Fibroblast of skin of left quadriceps (primary cell): Measurements from ENCODE around the gene KIF2C.
"Not testable (repeated sequence)": the region's sequence is repeated elsewhere in the genome, so short reads cannot be mapped to it uniquely, and the experiment has no call there.

Source experiments
- DNase-seq, 2 experiments: peaks; one replicate each; pipeline ENCODE4 v3.0.0-alpha.2; 2013; ENCODE audit warnings: low read depth in 2 of 2

The KIF2C gene

DNA sequence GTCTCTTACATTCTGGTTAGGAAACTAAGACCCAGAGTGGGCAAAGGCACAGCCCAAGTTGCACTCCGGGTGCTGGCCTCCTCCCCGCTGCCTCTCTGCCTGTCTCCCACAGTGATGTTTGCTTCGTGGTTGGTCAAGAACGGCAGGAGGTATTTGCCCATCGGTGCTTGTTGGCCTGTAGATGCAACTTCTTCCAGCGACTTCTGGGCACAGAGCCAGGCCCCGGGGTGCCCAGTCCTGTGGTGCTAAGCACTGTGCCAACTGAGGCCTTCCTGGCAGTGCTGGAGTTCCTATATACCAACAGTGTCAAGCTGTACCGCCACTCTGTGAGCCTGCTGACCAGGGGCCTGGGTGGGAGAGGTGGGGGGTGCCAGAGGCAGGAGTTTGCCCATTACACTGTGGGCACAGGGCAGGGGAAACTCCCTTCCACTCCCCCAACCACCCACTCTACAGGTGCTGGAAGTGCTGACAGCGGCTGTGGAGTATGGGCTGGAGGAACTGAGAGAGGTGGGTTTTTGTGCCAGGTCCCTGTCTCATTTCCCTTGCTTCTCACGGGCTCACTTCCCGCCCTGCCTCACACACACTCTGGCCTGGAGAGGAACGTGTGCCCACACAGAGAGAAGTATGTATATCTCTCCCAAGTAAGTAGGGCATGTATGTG is 70.6 kb downstream of the KIF2C start:
- DNase-seq: no peak

DNA sequence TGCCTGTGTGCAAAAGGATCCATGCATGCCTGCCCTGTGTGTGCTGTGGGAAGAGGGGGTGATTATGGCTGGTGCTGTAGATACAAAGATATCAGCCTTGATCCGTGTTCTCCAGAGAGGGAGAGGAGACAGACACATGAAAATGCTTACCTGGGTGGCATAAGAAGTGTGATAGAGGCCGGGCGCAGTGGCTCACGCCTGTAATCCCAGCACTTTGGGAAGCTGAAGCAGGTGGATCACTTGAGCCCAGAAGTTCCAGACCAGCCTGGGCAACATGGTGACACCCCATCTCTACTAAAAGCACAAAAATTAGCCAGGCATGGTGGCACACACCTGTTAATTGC is 71.1 kb downstream of the KIF2C start:
- not testable (repeated sequence) for DNase-seq

DNA sequence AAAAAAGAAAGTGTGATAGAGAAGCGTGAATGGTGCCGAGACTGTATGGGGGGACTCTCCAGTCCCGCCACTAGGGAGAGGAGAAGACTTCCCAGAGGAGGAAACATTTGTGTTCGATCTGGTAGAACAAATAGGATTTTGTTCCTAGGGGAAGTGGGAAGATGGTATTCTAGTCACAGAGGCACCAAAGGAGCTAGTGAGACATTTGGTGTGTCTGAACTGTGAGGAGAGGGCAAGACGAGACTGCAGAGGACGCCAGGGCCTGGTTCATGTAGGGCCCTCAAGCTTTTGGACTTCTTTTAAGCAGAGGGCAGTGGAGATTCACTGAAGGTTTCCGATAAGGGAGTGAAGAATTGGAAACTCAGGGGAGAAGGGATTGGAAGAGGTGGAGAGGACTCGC is 71.6 kb downstream of the KIF2C start:
- DNase-seq: no peak

DNA sequence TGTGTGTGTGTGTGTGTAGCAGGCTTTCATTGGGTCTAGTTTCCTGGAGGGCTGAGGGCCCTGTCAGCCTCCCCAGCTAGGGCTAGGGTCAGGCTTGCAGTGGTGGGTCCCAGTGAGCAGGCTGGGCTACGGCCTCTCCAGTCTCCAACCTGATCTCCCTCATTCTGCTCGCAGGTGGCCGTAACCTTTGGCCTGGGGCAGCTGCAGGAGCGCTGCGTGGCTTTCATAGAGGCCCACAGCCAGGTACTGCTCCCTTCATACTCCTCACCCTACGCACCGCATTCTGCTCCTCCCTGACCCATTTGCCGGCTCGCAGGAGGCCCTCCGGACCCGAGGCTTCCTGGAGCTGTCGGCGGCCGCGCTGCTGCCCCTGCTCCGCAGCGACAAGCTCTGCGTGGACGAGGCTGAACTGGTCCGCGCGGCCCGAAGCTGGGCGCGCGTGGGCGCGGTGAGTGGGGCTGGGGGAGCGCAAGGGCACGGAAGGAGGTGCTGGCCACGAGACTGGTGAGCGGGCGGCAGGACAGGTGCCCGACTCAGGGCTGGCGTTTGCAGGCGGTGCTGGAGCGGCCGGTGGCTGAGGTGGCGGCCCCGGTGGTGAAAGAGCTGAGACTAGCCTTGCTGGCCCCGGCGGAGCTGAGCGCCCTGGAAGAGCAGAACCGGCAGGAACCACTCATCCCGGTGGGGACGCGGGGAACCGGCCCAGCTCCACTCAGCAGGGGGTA is 73.3 kb downstream of the KIF2C start:
- DNase-seq: no peak

DNA sequence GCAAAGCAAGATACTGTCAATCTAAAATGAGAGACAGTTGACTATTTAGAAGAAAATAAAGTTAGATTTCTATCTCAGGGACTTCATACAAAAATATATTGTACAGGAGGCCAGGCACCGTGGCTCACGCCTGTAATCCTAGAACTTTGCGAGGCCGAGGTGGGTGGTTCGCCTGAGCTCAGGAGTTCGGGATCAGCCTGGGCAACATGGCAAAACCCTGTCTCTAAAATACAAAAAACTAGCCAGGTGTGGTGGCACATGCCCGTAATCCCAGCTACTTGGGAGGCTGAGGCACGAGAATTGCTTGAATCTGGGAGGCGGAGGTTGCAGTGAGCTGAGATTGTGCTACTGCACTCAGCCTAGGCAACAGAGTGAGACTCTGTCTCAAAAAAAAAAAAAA is 76.3 kb downstream of the KIF2C start:
- DNase-seq: not testable (repeated sequence)

DNA sequence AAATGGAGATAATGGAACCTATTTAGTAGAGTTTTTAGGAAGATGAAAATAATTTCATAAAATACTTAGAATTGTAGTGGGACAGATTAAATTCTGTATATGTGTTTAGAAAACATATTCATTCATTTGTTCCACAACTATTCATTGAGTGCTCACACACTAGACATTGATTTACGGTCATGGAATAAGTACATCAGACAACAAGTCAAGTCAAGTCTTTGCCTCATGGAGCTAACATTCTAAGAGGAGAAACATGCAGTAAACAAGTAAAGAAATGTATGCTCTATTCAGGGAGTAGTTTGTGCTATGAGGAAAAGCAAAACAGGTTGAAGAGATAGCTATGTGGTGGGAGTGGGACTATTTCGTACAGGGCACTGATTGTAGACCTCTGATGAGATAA is 77.7 kb downstream of the KIF2C start:
- DNase-seq: no peak
